Measurements from ENCODE around the gene CMYA5. TPM values are rescaled to one million over a fixed set of nuclear protein-coding genes. Genes with fewer than 3 reads are reported as not detected.
"Not testable (repeated sequence)": the region's sequence is repeated elsewhere in the genome, so short reads cannot be mapped to it uniquely, and the experiment has no call there.

CMYA5 gene
- total RNA-seq, result 960 TPM
- long read RNA-seq, partial matches to known transcripts, result 292 of 556 reads
- long read RNA-seq, other reads (novel, unspliced or antisense), result 264 of 556 reads

GRCh38 chr5:79689541-79690466 is at the start of gene CMYA5:
Gene CMYA5 (plus strand): TSS chr5:79689836. CDS start chr5:79689908, 72 bp downstream.
- intact Hi-C loops (cut with micrococcal nuclease), result no loop called here
- DNase-seq, result peak; percentile 81
- peak; percentile 79 for ATAC-seq

GRCh38 chr5:79640571-79641055 is 49.0 kb upstream of the CMYA5 start:
- intact Hi-C loops (cut with micrococcal nuclease), result no loop called here
- ATAC-seq (no peak), DNase-seq (no peak)

- ATAC-seq, result no peak
- no peak for DNase-seq
- intact Hi-C loops (cut with micrococcal nuclease), result no loop called here
Measured at GRCh38 chr5:79641414-79641813, 48.2 kb upstream of the CMYA5 start.

- no peak for DNase-seq
- intact Hi-C loops (cut with micrococcal nuclease), result no loop called here
- no peak for ATAC-seq
Measured at GRCh38 chr5:79642210-79642609, 47.4 kb upstream of the CMYA5 start.

GRCh38 chr5:79653843-79654242 is 35.8 kb upstream of the CMYA5 start:
- ATAC-seq, result no peak
- intact Hi-C loops (cut with micrococcal nuclease), result no loop called here
- DNase-seq, result no peak

- intact Hi-C loops (cut with micrococcal nuclease), result no loop called here
- DNase-seq (no peak), ATAC-seq (no peak)
Measured at GRCh38 chr5:79663212-79663611, 26.4 kb upstream of the CMYA5 start.

GRCh38 chr5:79666758-79667157 is 22.9 kb upstream of the CMYA5 start:
- intact Hi-C loops (cut with micrococcal nuclease), result no loop called here
- DNase-seq, result no peak
- no peak for ATAC-seq

GRCh38 chr5:79672392-79672791 is 17.2 kb upstream of the CMYA5 start:
- no peak for DNase-seq
- intact Hi-C loops (cut with micrococcal nuclease), result no loop called here
- no peak for ATAC-seq

- ATAC-seq; intact Hi-C loops (cut with micrococcal nuclease); DNase-seq: not testable (repeated sequence)
Measured at GRCh38 chr5:79676354-79676753, 13.3 kb upstream of the CMYA5 start.

GRCh38 chr5:79682102-79682501 is 7.5 kb upstream of the CMYA5 start:
- intact Hi-C loops (cut with micrococcal nuclease); ATAC-seq; DNase-seq: not testable (repeated sequence)

- DNase-seq, result no peak
- intact Hi-C loops (cut with micrococcal nuclease), result no loop called here
- ATAC-seq, result no peak
Measured at GRCh38 chr5:79684782-79685181, 4.9 kb upstream of the CMYA5 start.

GRCh38 chr5:79685627-79686026 is 4.0 kb upstream of the CMYA5 start:
- ATAC-seq (no peak), DNase-seq (no peak)
- intact Hi-C loops (cut with micrococcal nuclease), result no loop called here

GRCh38 chr5:79686799-79687198 is 2.8 kb upstream of the CMYA5 start:
- ATAC-seq, result no peak

GRCh38 chr5:79687889-79688288 is 1.7 kb upstream of the CMYA5 start:
- intact Hi-C loops (cut with micrococcal nuclease), result no loop called here
- DNase-seq (no peak), ATAC-seq (no peak)

More at GRCh38 chr5:79686799-79687198, 2.8 kb upstream of the CMYA5 start:
- intact Hi-C loops (cut with micrococcal nuclease), result no loop called here
- DNase-seq, result no peak

- no peak for DNase-seq
Measured at GRCh38 chr5:79691007-79691406, 1.4 kb downstream of the CMYA5 start.

GRCh38 chr5:79692596-79692995 is 3.0 kb downstream of the CMYA5 start:
- DNase-seq (no peak), ATAC-seq (no peak)
- intact Hi-C loops (cut with micrococcal nuclease), result no loop called here

More at GRCh38 chr5:79691007-79691406, 1.4 kb downstream of the CMYA5 start:
- intact Hi-C loops (cut with micrococcal nuclease), result no loop called here
- peak; percentile 41 for ATAC-seq

- DNase-seq (no peak), ATAC-seq (no peak)
- intact Hi-C loops (cut with micrococcal nuclease), result no loop called here
Measured at GRCh38 chr5:79694183-79694582, 4.5 kb downstream of the CMYA5 start.

GRCh38 chr5:79694652-79695051 is 5.0 kb downstream of the CMYA5 start:
- ATAC-seq (peak; percentile 68), DNase-seq (no peak)
- intact Hi-C loops (cut with micrococcal nuclease), result no loop called here

- ATAC-seq (peak; percentile 0), DNase-seq (no peak)
- intact Hi-C loops (cut with micrococcal nuclease), result no loop called here
Measured at GRCh38 chr5:79695526-79695925, 5.9 kb downstream of the CMYA5 start.
